H1 (cell line): ENCODE results near the gene NUCB1. TPM values are rescaled to one million over a fixed set of nuclear protein-coding genes. Genes with fewer than 3 reads are reported as not detected.

Source experiments
- BCL11A ChIP-seq, 2 experiments: IDR thresholded peaks; one replicate each; pipeline ENCODE4 v1.6.1; 2011; ENCODE audit warnings: low read depth in 2 of 2, low read length in 2 of 2, mild to moderate bottlenecking in 2 of 2
- CHD1 ChIP-seq: IDR thresholded peaks from 2 replicates; pipeline ENCODE4 v1.6.1; 2012; ENCODE audit warnings: low read depth, low read length, improper control_type of control experiment
- CHD2 ChIP-seq: IDR thresholded peaks from 2 replicates; pipeline ENCODE4 v1.6.1; 2012; ENCODE audit warnings: low read length, improper control_type of control experiment
- EP300 ChIP-seq, 2 experiments: IDR thresholded peaks; 1 replicate in 1 of 2; 2 replicates in 1 of 2; pipeline ENCODE4 v1.6.1; 2011 to 2012; ENCODE audit warnings: low read depth in 2 of 2, low read length in 2 of 2, mild to moderate bottlenecking in 2 of 2, borderline replicate concordance in 1 of 2, inconsistent platforms in 1 of 2, moderate library complexity in 1 of 2
- FOSL1 ChIP-seq: IDR thresholded peaks from 2 replicates; pipeline ENCODE4 v1.6.1; 2011; ENCODE audit warnings: mild to moderate bottlenecking, low read depth, low read length, moderate library complexity; ENCODE audit not compliant: insufficient read depth
- JUN ChIP-seq: IDR thresholded peaks from 2 replicates; pipeline ENCODE4 v1.6.1; 2011; ENCODE audit warnings: low read depth, mild to moderate bottlenecking, improper control_type of control experiment, low read length
- SIRT6 ChIP-seq: IDR thresholded peaks from one replicate; pipeline ENCODE4 v1.7.1; 2012; ENCODE audit warnings: low read length, inconsistent platforms
- SRF ChIP-seq: IDR thresholded peaks from 2 replicates; pipeline ENCODE4 v1.6.1; 2011; ENCODE audit warnings: mild to moderate bottlenecking, low read depth, low read length, moderate library complexity
- polyA plus RNA-seq, 7 experiments: library from polyadenylated mRNA; depleted of rRNA in 3 of 7; stranded (reverse) in 5 of 7; unstranded in 2 of 7; fragments of >200 nt in 5 of 7; fragments of 200-250 nt in 2 of 7; gene quantifications; 1 replicate in 5 of 7; 2 replicates in 1 of 7; 4 replicates in 1 of 7; pipeline versions ENCODE4 v1.2.1 to v1.2.3, GENCODE V29; 2011 to 2013; ENCODE audit warnings: missing spikeins in 2 of 7, mixed read lengths in 2 of 7
- total RNA-seq: library from RNA; stranded (reverse); fragmentation: NEBNext Ultra II Directional; extraction: Animal tissue kit (Norgen Biotek cat#: 25700); gene quantifications from 2 replicates; pipeline ENCODE4 v1.2.1, GENCODE V29; 2021
- TF ChIP-seq, protein P1 (sequence below): IDR thresholded peaks from 2 replicates; pipeline ENCODE4 v1.6.1; 2011; ENCODE audit warnings: low read length, improper control_type of control experiment

Gene NUCB1
- total and polyA plus RNA-seq, 2 of the 8 experiments (the other 6 are each of a cell fraction or from before 2014, with no cell fraction given), result 111 to 121 TPM

DNA sequence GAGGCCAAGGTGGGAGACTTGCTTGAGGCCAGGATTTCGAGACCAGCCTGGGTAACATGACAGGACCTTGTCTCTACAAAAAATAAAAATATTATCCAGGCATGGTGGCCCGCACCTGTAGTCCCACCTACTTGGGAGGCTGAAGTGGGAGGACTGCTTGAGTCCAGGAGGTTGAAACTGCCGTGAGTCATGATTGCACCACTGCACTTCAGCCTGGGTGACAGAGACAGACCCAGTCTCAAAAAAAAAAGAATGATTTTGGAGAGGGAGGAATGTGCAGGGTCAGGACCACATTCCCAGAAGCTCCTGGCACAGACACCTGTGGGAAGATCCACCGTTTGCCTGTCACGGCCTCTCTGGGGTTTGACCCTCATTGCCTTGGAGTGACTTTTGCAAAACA lies 45.3 kb downstream of the NUCB1 start (continued):
- TF ChIP-seq, protein P1, sequence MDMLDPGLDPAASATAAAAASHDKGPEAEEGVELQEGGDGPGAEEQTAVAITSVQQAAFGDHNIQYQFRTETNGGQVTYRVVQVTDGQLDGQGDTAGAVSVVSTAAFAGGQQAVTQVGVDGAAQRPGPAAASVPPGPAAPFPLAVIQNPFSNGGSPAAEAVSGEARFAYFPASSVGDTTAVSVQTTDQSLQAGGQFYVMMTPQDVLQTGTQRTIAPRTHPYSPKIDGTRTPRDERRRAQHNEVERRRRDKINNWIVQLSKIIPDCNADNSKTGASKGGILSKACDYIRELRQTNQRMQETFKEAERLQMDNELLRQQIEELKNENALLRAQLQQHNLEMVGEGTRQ, result no peak
- TF ChIP-seq JUN, result no peak
- TF ChIP-seq CHD1, result no peak
- TF ChIP-seq BCL11A (IDR thresholded peaks at IDR 0.05; ENCODE audit: low read depth in 2 of 2, low read length in 2 of 2), result no peak
- no peak for TF ChIP-seq SIRT6
- no peak for TF ChIP-seq FOSL1
- TF ChIP-seq SRF, result no peak
- TF ChIP-seq EP300 (IDR thresholded peaks at IDR 0.05; ENCODE audit: borderline replicate concordance in 1 of 2, low read depth in 2 of 2, low read length in 2 of 2), result no peak
- no peak for TF ChIP-seq CHD2
